ENCODE data around the gene LCE1E. TPM values are rescaled to one million over a fixed set of nuclear protein-coding genes. Genes with fewer than 3 reads are reported as not detected.

Gene LCE1E
- not detected for total RNA-seq
- not detected for total RNA-seq (2013)
- 0 reads per million in 29 experiments for total RNA-seq

- Mint-ChIP-seq H3K36me3 (no peaks in the 10 kb centered on the region), H3K4me3 (no peak within 1 kb of the TSS), H3K4me1 (no peaks in the 10 kb centered on the region), H3K27ac (no peak within 1 kb of the TSS), H3K27me3 (peaks cover 30 to 37% of the 10 kb centered on the region in 2 donors), H3K9me3 (no peaks in the 10 kb centered on the region)
- H3K27me3 ChIP-seq (replicated peaks in 1 of 2; ENCODE audit: control insufficient read depth in 2 of 2, extremely low read depth in 1 of 2, insufficient read depth in 2 of 2, low read length in 1 of 2): peaks cover 0 to 21% of the 10 kb centered on the region in 2 experiments
- H3K36me3 ChIP-seq (ENCODE audit: control insufficient read depth in 2 of 2, extremely low read depth in 1 of 2, insufficient read depth in 1 of 2, low read length in 1 of 2): no peaks in the 10 kb centered on the region
- POLR2A ChIA-PET: no interaction called here
- H3K9me3 ChIP-seq: no peaks in the 10 kb centered on the region
- CTCF ChIA-PET: no interaction called here
- ATAC-seq (replicated peaks in 1 of 4) (no peak), DNase-seq (no peak)
- no peak within 1 kb of the TSS for H3K27ac ChIP-seq (ENCODE audit: low read length)
- no peaks in the 10 kb centered on the region for H3K4me1 ChIP-seq (ENCODE audit: control insufficient read depth in 1 of 2, extremely low read depth in 1 of 2, insufficient read depth in 2 of 2, low read length in 2 of 2)
- 86% methylated on average over 1 of the region's 2 CpGs for WGBS (ENCODE audit: insufficient coverage)
- H3K4me3 ChIP-seq (ENCODE audit: control insufficient read depth in 1 of 2, extremely low read depth in 1 of 2, low read length in 1 of 2): no peak within 1 kb of the TSS
Observed at GRCh38 chr1:152786077-152786476, at the start of gene LCE1E. TSS of gene LCE1E (plus strand) at chr1:152786257. CDS start at chr1:152787300, 1,043 bp downstream.

GRCh38 chr1:152737997-152738396 lies 48.1 kb upstream of the LCE1E start:
- CTCF ChIA-PET: no interaction called here
- no peak for ATAC-seq (replicated peaks in 1 of 4)
- peaks cover 31 to 37% of the 10 kb centered on the region in 2 donors for H3K27me3 Mint-ChIP-seq
- WGBS (ENCODE audit: insufficient coverage): 100% methylated on average over 1 of the region's 5 CpGs
- no peak overlapping the region for H3K27ac Mint-ChIP-seq
- no peak for DNase-seq
- H3K4me1 Mint-ChIP-seq: no peaks in the 10 kb centered on the region
- Histone ChIP-seq H3K27me3 (replicated peaks in 1 of 2; ENCODE audit: control insufficient read depth in 2 of 2, extremely low read depth in 1 of 2, insufficient read depth in 2 of 2, low read length in 1 of 2) (peaks cover 3 to 11% of the 10 kb centered on the region in 2 experiments), H3K27ac (ENCODE audit: low read length) (no peak overlapping the region), H3K4me3 (ENCODE audit: control insufficient read depth in 1 of 2, extremely low read depth in 1 of 2, low read length in 1 of 2) (no peak overlapping the region), H3K9me3 (no peaks in the 10 kb centered on the region), H3K36me3 (ENCODE audit: control insufficient read depth in 2 of 2, extremely low read depth in 1 of 2, insufficient read depth in 1 of 2, low read length in 1 of 2) (no peaks in the 10 kb centered on the region), H3K4me1 (ENCODE audit: control insufficient read depth in 1 of 2, extremely low read depth in 1 of 2, insufficient read depth in 2 of 2, low read length in 2 of 2) (no peaks in the 10 kb centered on the region)
- POLR2A ChIA-PET: no interaction called here
- no peak overlapping the region for H3K4me3 Mint-ChIP-seq
- H3K36me3 Mint-ChIP-seq: no peaks in the 10 kb centered on the region
- H3K9me3 Mint-ChIP-seq: no peaks in the 10 kb centered on the region

- WGBS (ENCODE audit: insufficient coverage): 66% methylated on average over 2 of the region's 3 CpGs
- Histone ChIP-seq H3K27me3 (replicated peaks in 1 of 2; ENCODE audit: control insufficient read depth in 2 of 2, extremely low read depth in 1 of 2, insufficient read depth in 2 of 2, low read length in 1 of 2) (peaks cover 3 to 20% of the 10 kb centered on the region in 2 experiments), H3K4me1 (ENCODE audit: control insufficient read depth in 1 of 2, extremely low read depth in 1 of 2, insufficient read depth in 2 of 2, low read length in 2 of 2) (no peaks in the 10 kb centered on the region), H3K9me3 (no peaks in the 10 kb centered on the region), H3K27ac (ENCODE audit: low read length) (no peak overlapping the region), H3K4me3 (ENCODE audit: control insufficient read depth in 1 of 2, extremely low read depth in 1 of 2, low read length in 1 of 2) (no peak overlapping the region), H3K36me3 (ENCODE audit: control insufficient read depth in 2 of 2, extremely low read depth in 1 of 2, insufficient read depth in 1 of 2, low read length in 1 of 2) (no peaks in the 10 kb centered on the region)
- peaks cover 28 to 46% of the 10 kb centered on the region in 2 donors for H3K27me3 Mint-ChIP-seq
- H3K4me1 Mint-ChIP-seq: no peaks in the 10 kb centered on the region
- ChIA-PET POLR2A (no interaction called here), CTCF (no interaction called here)
- no peaks in the 10 kb centered on the region for H3K36me3 Mint-ChIP-seq
- H3K9me3 Mint-ChIP-seq: no peaks in the 10 kb centered on the region
- H3K27ac Mint-ChIP-seq: no peak overlapping the region
- DNase-seq (no peak), ATAC-seq (replicated peaks in 1 of 4) (no peak)
- no peak overlapping the region for H3K4me3 Mint-ChIP-seq
Observed at GRCh38 chr1:152739841-152740240, 46.2 kb upstream of the LCE1E start.

- Mint-ChIP-seq H3K4me3 (no peak overlapping the region), H3K36me3 (no peaks in the 10 kb centered on the region), H3K4me1 (no peaks in the 10 kb centered on the region), H3K27ac (no peak overlapping the region), H3K9me3 (no peaks in the 10 kb centered on the region), H3K27me3 (peaks cover 27 to 50% of the 10 kb centered on the region in 2 donors)
- H3K9me3 ChIP-seq: no peaks in the 10 kb centered on the region
- no peaks in the 10 kb centered on the region for H3K4me1 ChIP-seq (ENCODE audit: control insufficient read depth in 1 of 2, extremely low read depth in 1 of 2, insufficient read depth in 2 of 2, low read length in 2 of 2)
- no peaks in the 10 kb centered on the region for H3K36me3 ChIP-seq (ENCODE audit: control insufficient read depth in 2 of 2, extremely low read depth in 1 of 2, insufficient read depth in 1 of 2, low read length in 1 of 2)
- no peak overlapping the region for H3K4me3 ChIP-seq (ENCODE audit: control insufficient read depth in 1 of 2, extremely low read depth in 1 of 2, low read length in 1 of 2)
- no peak overlapping the region for H3K27ac ChIP-seq (ENCODE audit: low read length)
- ChIA-PET CTCF (no interaction called here), POLR2A (no interaction called here)
- ATAC-seq (replicated peaks in 1 of 4): no peak
- DNase-seq: no peak
- H3K27me3 ChIP-seq (replicated peaks in 1 of 2; ENCODE audit: control insufficient read depth in 2 of 2, extremely low read depth in 1 of 2, insufficient read depth in 2 of 2, low read length in 1 of 2): peaks cover 0 to 16% of the 10 kb centered on the region in 2 experiments
Observed at GRCh38 chr1:152741656-152742055, 44.4 kb upstream of the LCE1E start.

- Histone ChIP-seq H3K4me1 (ENCODE audit: control insufficient read depth in 1 of 2, extremely low read depth in 1 of 2, insufficient read depth in 2 of 2, low read length in 2 of 2) (no peaks in the 10 kb centered on the region), H3K27ac (ENCODE audit: low read length) (no peak overlapping the region), H3K27me3 (replicated peaks in 1 of 2; ENCODE audit: control insufficient read depth in 2 of 2, extremely low read depth in 1 of 2, insufficient read depth in 2 of 2, low read length in 1 of 2) (peaks cover 0 to 9% of the 10 kb centered on the region in 2 experiments), H3K36me3 (ENCODE audit: control insufficient read depth in 2 of 2, extremely low read depth in 1 of 2, insufficient read depth in 1 of 2, low read length in 1 of 2) (no peaks in the 10 kb centered on the region), H3K9me3 (no peaks in the 10 kb centered on the region), H3K4me3 (ENCODE audit: control insufficient read depth in 1 of 2, extremely low read depth in 1 of 2, low read length in 1 of 2) (no peak overlapping the region)
- DNase-seq (no peak), ATAC-seq (replicated peaks in 1 of 4) (no peak)
- Mint-ChIP-seq H3K4me1 (no peaks in the 10 kb centered on the region), H3K27me3 (peaks cover 20 to 40% of the 10 kb centered on the region in 2 donors), H3K4me3 (no peak overlapping the region), H3K36me3 (no peaks in the 10 kb centered on the region), H3K9me3 (no peaks in the 10 kb centered on the region), H3K27ac (no peak overlapping the region)
- ChIA-PET CTCF (no interaction called here), POLR2A (no interaction called here)
- WGBS (ENCODE audit: insufficient coverage): no CpG with 5 or more reads among the region's 2 CpGs
Observed at GRCh38 chr1:152743371-152744145, 42.5 kb upstream of the LCE1E start.

- Histone ChIP-seq H3K27ac (ENCODE audit: low read length) (no peak overlapping the region), H3K9me3 (no peaks in the 10 kb centered on the region), H3K4me1 (ENCODE audit: control insufficient read depth in 1 of 2, extremely low read depth in 1 of 2, insufficient read depth in 2 of 2, low read length in 2 of 2) (no peaks in the 10 kb centered on the region), H3K27me3 (replicated peaks in 1 of 2; ENCODE audit: control insufficient read depth in 2 of 2, extremely low read depth in 1 of 2, insufficient read depth in 2 of 2, low read length in 1 of 2) (peaks cover 0 to 9% of the 10 kb centered on the region in 2 experiments), H3K36me3 (ENCODE audit: control insufficient read depth in 2 of 2, extremely low read depth in 1 of 2, insufficient read depth in 1 of 2, low read length in 1 of 2) (no peaks in the 10 kb centered on the region), H3K4me3 (ENCODE audit: control insufficient read depth in 1 of 2, extremely low read depth in 1 of 2, low read length in 1 of 2) (no peak overlapping the region)
- no peaks in the 10 kb centered on the region for H3K36me3 Mint-ChIP-seq
- 100% methylated on average over 3 of the region's 4 CpGs for WGBS (ENCODE audit: insufficient coverage)
- H3K9me3 Mint-ChIP-seq: no peaks in the 10 kb centered on the region
- CTCF ChIA-PET: no interaction called here
- H3K27ac Mint-ChIP-seq: no peak overlapping the region
- no peak for DNase-seq
- no peak for ATAC-seq (replicated peaks in 1 of 4)
- no peaks in the 10 kb centered on the region for H3K4me1 Mint-ChIP-seq
- H3K4me3 Mint-ChIP-seq: no peak overlapping the region
- peaks cover 24 to 32% of the 10 kb centered on the region in 2 donors for H3K27me3 Mint-ChIP-seq
- POLR2A ChIA-PET: no interaction called here
Observed at GRCh38 chr1:152745289-152745704, 40.8 kb upstream of the LCE1E start.
